Measurements from ENCODE around the gene FKBP6. TPM values are rescaled to one million over a fixed set of nuclear protein-coding genes. Genes with fewer than 3 reads are reported as not detected.
"Not testable (repeated sequence)": the region's sequence is repeated elsewhere in the genome, so short reads cannot be mapped to it uniquely, and the experiment has no call there.

Gene FKBP6
- total and polyA plus RNA-seq, 4 donors, result 0.10 TPM; not detected in 3

GRCh38 chr7:73318656-73319204 lies 9.2 kb upstream of the FKBP6 start:
- ATAC-seq (ENCODE audit: low FRiP score); H3K9me3 ChIP-seq (ENCODE audit: control insufficient read depth, low read length): not testable (repeated sequence)
- 74 to 81% methylated on average over 9 to 18 of the region's 18 CpGs for WGBS, 2 donors

GRCh38 chr7:73319541-73319940 lies 8.4 kb upstream of the FKBP6 start:
- ATAC-seq (ENCODE audit: low FRiP score); H3K4me3 ChIP-seq (ENCODE audit: low read length in 2 of 2); intact Hi-C loops (cut with DNase I); DNase-seq; H3K27ac ChIP-seq (ENCODE audit: low read depth in 1 of 2, low read length in 2 of 2); H3K4me1 ChIP-seq (ENCODE audit: control insufficient read depth in 1 of 2, insufficient read depth in 2 of 2, low read length in 2 of 2); H3K27me3 ChIP-seq (ENCODE audit: control insufficient read depth in 1 of 2, insufficient read depth in 2 of 2, low read length in 1 of 2); H3K36me3 ChIP-seq (ENCODE audit: control insufficient read depth in 1 of 2, insufficient read depth in 2 of 2, low read length in 1 of 2); H3K9me3 ChIP-seq (ENCODE audit: control insufficient read depth, low read length): not testable (repeated sequence)
- WGBS, 2 donors, result 73 to 79% methylated on average over 9 of the region's 9 CpGs

More at GRCh38 chr7:73318656-73319204, 9.2 kb upstream of the FKBP6 start:
- H3K36me3 ChIP-seq (ENCODE audit: control insufficient read depth in 1 of 2, insufficient read depth in 2 of 2, low read length in 1 of 2); intact Hi-C loops (cut with DNase I); H3K4me1 ChIP-seq (ENCODE audit: control insufficient read depth in 1 of 2, insufficient read depth in 2 of 2, low read length in 2 of 2); H3K27ac ChIP-seq (ENCODE audit: low read depth in 1 of 2, low read length in 2 of 2); H3K4me3 ChIP-seq (ENCODE audit: low read length in 2 of 2); H3K27me3 ChIP-seq (ENCODE audit: control insufficient read depth in 1 of 2, insufficient read depth in 2 of 2, low read length in 1 of 2); DNase-seq: not testable (repeated sequence)

GRCh38 chr7:73320009-73320408 lies 8.0 kb upstream of the FKBP6 start:
- ATAC-seq (ENCODE audit: low FRiP score), result not testable (repeated sequence)

GRCh38 chr7:73323434-73324080 lies 4.4 kb upstream of the FKBP6 start:
- H3K27me3 ChIP-seq (ENCODE audit: control insufficient read depth in 1 of 2, insufficient read depth in 2 of 2, low read length in 1 of 2); H3K27ac ChIP-seq (ENCODE audit: low read depth in 1 of 2, low read length in 2 of 2); H3K4me3 ChIP-seq (ENCODE audit: low read length in 2 of 2); H3K36me3 ChIP-seq (ENCODE audit: control insufficient read depth in 1 of 2, insufficient read depth in 2 of 2, low read length in 1 of 2); H3K4me1 ChIP-seq (ENCODE audit: control insufficient read depth in 1 of 2, insufficient read depth in 2 of 2, low read length in 2 of 2); DNase-seq; H3K9me3 ChIP-seq (ENCODE audit: control insufficient read depth, low read length); intact Hi-C loops (cut with DNase I); ATAC-seq (ENCODE audit: low FRiP score): not testable (repeated sequence)
- WGBS, 2 donors, result 78% methylated on average over 4 to 5 of the region's 5 CpGs

More at GRCh38 chr7:73320009-73320408, 8.0 kb upstream of the FKBP6 start:
- H3K9me3 ChIP-seq (ENCODE audit: control insufficient read depth, low read length); H3K27ac ChIP-seq (ENCODE audit: low read depth in 1 of 2, low read length in 2 of 2); H3K36me3 ChIP-seq (ENCODE audit: control insufficient read depth in 1 of 2, insufficient read depth in 2 of 2, low read length in 1 of 2); H3K27me3 ChIP-seq (ENCODE audit: control insufficient read depth in 1 of 2, insufficient read depth in 2 of 2, low read length in 1 of 2); DNase-seq; H3K4me3 ChIP-seq (ENCODE audit: low read length in 2 of 2); intact Hi-C loops (cut with DNase I); H3K4me1 ChIP-seq (ENCODE audit: control insufficient read depth in 1 of 2, insufficient read depth in 2 of 2, low read length in 2 of 2): not testable (repeated sequence)
- WGBS, 2 donors, result 76% methylated on average over 9 of the region's 9 CpGs

GRCh38 chr7:73324081-73324845 lies 3.7 kb upstream of the FKBP6 start:
- 8 to 13% methylated on average over 27 to 31 of the region's 31 CpGs for WGBS, 2 donors
- peak in 1 of 2 donors; percentile 68 for DNase-seq
- H3K27ac ChIP-seq (ENCODE audit: low read depth in 1 of 2, low read length in 2 of 2); H3K36me3 ChIP-seq (ENCODE audit: control insufficient read depth in 1 of 2, insufficient read depth in 2 of 2, low read length in 1 of 2); H3K4me3 ChIP-seq (ENCODE audit: low read length in 2 of 2); H3K9me3 ChIP-seq (ENCODE audit: control insufficient read depth, low read length); H3K27me3 ChIP-seq (ENCODE audit: control insufficient read depth in 1 of 2, insufficient read depth in 2 of 2, low read length in 1 of 2); intact Hi-C loops (cut with DNase I); H3K4me1 ChIP-seq (ENCODE audit: control insufficient read depth in 1 of 2, insufficient read depth in 2 of 2, low read length in 2 of 2): not testable (repeated sequence)
- peak; percentile 53 for ATAC-seq (ENCODE audit: low FRiP score)

- not testable (repeated sequence) for DNase-seq
- WGBS, 2 donors, result 83 to 93% methylated on average over 6 of the region's 6 CpGs
Measured at GRCh38 chr7:73325424-73325823, 2.5 kb upstream of the FKBP6 start.

GRCh38 chr7:73327449-73327848 lies 512 bp upstream of the FKBP6 start:
- WGBS, 2 donors, result 88 to 89% methylated on average over 9 to 12 of the region's 13 CpGs
- ATAC-seq (ENCODE audit: low FRiP score); H3K27ac ChIP-seq (ENCODE audit: low read depth in 1 of 2, low read length in 2 of 2); H3K4me1 ChIP-seq (ENCODE audit: control insufficient read depth in 1 of 2, insufficient read depth in 2 of 2, low read length in 2 of 2); H3K9me3 ChIP-seq (ENCODE audit: control insufficient read depth, low read length); DNase-seq; intact Hi-C loops (cut with DNase I); H3K4me3 ChIP-seq (ENCODE audit: low read length in 2 of 2); H3K27me3 ChIP-seq (ENCODE audit: control insufficient read depth in 1 of 2, insufficient read depth in 2 of 2, low read length in 1 of 2); H3K36me3 ChIP-seq (ENCODE audit: control insufficient read depth in 1 of 2, insufficient read depth in 2 of 2, low read length in 1 of 2): not testable (repeated sequence)

More at GRCh38 chr7:73325424-73325823, 2.5 kb upstream of the FKBP6 start:
- H3K4me1 ChIP-seq (ENCODE audit: control insufficient read depth in 1 of 2, insufficient read depth in 2 of 2, low read length in 2 of 2); ATAC-seq (ENCODE audit: low FRiP score); intact Hi-C loops (cut with DNase I); H3K36me3 ChIP-seq (ENCODE audit: control insufficient read depth in 1 of 2, insufficient read depth in 2 of 2, low read length in 1 of 2); H3K9me3 ChIP-seq (ENCODE audit: control insufficient read depth, low read length); H3K27ac ChIP-seq (ENCODE audit: low read depth in 1 of 2, low read length in 2 of 2); H3K27me3 ChIP-seq (ENCODE audit: control insufficient read depth in 1 of 2, insufficient read depth in 2 of 2, low read length in 1 of 2); H3K4me3 ChIP-seq (ENCODE audit: low read length in 2 of 2): not testable (repeated sequence)

- ATAC-seq (ENCODE audit: low FRiP score), result no peak
- intact Hi-C loops (cut with DNase I), result no loop called here
- Histone ChIP-seq H3K4me3 (ENCODE audit: low read length in 2 of 2) (no peak overlapping the region), H3K27ac (ENCODE audit: low read depth in 1 of 2, low read length in 2 of 2) (no peak overlapping the region), H3K9me3 (ENCODE audit: control insufficient read depth, low read length) (no peaks in the 10 kb centered on the region), H3K36me3 (ENCODE audit: control insufficient read depth in 1 of 2, insufficient read depth in 2 of 2, low read length in 1 of 2) (no peaks in the 10 kb centered on the region), H3K27me3 (ENCODE audit: control insufficient read depth in 1 of 2, insufficient read depth in 2 of 2, low read length in 1 of 2) (no peaks in the 10 kb centered on the region), H3K4me1 (ENCODE audit: control insufficient read depth in 1 of 2, insufficient read depth in 2 of 2, low read length in 2 of 2) (no peaks in the 10 kb centered on the region)
- DNase-seq, result no peak
- WGBS, 2 donors, result 92 to 97% methylated on average over 10 of the region's 10 CpGs
Measured at GRCh38 chr7:73328696-73329095, 735 bp downstream of the FKBP6 start.

Measured in aorta (tissue), 5 donors.